GM11168 (cell line): ENCODE data around the gene ACTN4.

Source experiments
- in situ Hi-C: fragments of 300-500 bp; cut with MboI; formaldehyde crosslinking; loops from one replicate; pipeline ENCODE4 v1.12.0; 2022; ENCODE audit warnings: low sequenced_read_pairs; ENCODE audit not compliant: unreplicated experiment

The ACTN4 gene

DNA sequence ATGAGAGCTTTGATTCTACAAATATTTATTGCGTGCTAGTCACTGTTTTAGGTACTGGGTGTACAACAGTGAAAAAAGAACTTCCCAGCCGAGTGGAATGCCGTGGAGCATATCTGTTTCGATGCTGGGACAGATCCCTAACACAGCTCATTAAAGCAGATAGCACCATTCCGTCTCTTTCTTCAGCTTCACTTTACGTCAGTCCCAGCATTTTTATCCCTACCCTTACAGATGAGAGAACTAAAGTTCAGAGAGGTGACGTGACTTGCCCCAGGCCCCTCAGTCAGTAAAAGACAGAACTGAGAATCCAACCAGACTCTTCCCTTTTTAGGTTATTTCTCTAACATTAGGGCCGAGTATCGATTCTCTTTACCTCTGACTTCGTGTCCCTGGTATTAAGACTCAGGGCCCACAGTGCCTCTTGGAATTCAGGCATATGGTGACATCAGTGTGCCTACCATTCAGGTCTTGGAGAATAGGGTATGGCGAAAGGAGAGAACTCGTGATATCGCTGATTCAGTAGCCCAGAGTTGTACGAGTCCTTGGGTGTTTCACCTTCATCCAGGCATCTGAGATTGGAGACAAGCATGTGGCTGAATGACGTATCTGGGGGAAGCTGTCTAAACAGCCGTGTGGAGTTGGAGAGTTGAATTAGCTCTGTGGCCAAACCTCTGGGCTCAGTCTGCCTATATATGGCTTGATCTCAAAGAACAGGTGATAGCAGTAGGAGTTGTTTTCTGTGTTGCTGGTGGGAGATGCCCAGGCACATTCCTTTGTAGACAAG, 27.1 kb downstream of the ACTN4 start:
- in situ Hi-C loops = no loop called here

DNA sequence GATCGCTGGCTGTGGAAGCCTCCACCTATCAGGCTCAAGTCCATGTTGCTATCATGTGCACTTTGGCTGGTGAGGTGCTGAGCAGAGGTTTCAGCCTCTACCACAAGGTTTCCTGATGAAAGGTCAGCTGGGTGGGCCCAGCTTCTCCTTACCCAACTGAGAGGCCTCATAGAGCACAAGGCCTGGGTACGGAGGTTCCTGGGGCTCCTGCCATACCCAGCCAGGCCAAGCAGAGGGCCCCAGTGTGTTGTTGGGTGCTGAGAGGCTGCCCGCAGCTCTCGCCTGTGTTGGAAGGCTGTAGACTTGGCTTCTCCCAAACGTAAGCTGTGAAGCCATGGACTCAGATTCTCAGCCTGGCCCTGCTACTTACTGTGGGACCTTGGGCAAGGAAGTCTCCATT, 28.2 kb downstream of the ACTN4 start:
- in situ Hi-C loops = no loop called here

DNA sequence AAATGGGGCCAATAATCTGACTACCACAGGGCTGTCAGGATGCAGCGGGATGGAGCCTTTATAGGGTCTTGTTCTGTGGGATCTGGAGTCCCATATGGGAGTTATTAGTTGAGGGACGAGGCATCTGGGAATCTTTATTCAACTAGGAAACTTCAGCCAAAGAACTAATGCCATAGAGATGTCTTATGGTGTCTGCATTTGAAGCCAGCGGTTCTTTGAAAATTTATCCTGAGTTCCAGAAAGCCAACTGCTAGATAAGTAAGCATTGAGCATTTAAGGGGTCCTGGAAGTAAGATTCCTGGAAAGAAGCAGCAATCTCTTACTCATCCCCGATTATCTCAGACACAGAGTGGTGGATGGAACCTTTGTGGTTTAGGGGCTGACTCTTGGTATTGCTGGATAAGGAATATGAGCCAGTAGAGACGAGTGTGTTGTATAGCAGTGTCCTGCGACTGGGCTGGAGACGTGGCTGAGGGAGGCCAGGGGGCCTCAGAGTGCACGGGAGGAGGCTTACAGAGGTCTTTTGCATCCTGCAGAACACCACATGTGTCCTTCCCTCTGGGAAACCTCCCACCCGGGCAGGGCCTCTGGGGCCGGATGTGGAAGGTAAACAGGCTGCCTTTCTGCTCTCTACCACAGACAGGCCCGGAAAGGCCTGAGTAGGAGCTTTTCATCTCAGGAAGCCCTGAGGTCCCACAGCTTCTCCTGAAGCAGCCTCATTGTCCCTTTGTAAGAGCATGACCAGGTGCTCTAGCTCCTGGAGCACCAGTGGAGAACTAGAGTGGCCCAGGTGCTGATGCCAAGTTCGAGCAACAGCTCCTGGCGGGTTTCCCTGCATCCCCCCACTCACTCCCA, 28.8 kb downstream of the ACTN4 start:
- in situ Hi-C loops = no loop called here

DNA sequence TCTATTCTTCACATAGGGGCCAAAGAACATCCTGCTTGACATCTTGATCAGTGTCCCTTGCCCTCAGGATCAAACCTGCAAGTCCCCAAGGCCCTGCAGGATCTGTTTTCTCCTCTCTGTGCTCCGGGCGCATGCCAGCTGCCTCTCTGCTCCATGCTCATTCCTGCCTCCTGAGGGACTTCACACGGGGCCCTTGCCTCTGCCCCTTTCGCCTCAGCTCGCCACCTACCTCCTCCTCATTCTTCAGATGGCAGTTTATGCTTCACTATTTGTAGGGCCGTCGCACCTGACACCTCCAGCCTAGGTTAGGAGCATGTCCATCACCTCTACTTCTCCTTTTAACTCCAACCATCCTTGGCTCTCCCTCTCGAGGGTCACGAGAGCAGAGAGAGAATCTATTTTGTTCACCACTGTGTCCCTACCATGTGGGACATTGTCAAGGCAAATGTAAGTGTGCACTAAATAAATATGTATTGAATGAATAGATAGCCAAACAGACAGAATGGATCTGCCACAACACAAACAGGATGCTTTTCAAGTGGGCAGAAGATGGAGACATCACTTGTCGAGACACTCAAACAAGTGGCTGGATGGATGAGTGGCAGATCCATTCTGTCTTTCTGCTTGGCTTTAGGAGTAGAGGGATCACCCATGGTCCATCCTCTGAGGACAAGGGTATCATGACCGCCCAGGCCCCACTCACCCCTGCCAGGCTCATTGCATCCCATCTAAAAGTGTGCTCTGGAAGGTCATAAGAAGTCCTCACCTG, 29.6 kb downstream of the ACTN4 start:
- in situ Hi-C loops = no loop called here

DNA sequence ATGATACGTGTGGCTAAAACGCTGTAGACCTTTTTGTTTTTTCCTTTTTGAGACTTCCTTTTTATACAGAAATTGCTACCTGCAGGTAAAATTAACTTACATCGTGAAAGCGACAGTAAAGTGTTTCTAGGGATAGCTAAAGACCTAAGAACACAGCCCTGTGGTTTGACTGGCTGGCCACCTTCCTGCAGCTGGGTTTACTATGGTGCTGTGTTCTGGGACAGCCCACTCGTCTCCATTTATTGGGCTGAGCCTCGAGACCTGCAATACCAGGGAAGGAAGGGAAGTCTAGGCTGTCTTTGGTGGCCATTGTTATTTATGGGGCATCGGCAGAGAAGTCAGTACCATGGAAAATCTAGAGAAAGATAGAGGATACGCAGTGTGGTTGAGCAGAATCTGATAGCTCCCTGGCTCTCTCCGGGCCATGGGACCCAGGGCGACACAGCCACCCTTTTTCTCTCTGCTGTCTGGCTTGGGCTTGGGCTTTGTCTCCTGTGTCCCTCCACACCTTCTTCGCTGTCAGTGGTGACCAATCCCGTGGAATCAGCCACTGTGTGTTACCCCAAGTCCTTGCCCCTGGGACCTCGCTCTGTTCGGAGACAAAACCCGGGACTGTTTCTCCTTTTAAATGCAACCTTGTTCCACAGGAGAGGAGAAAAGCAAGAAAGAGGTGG, 30.9 kb downstream of the ACTN4 start:
- in situ Hi-C loops = no loop called here

DNA sequence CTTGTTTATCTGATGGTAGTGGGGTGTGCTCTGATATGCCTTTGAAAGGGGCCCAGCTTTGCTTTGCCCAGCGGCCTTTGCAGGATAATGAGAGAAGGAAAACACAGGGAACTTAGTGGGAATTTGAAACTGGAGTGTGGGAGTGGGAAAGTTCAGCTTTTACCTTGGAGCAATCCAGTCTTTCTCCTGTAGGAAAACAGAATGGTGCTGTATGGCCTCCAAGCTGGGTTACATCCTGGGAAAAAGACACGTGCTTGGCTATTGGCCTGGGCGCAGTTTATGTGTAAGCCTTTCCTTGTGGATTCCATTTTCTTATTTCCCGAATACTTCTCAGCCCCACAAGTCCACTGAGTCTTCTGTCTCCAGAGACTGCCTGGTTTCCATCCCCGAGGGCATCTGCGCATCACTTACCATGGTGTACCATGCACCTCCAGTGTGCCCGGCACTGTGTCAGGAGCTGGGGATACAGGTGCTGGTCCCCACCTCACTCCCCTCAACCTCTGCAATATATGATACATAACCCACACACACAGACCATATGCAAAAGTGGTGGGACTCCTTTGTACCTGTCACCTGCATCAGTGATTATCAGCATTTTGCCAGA, 31.5 kb downstream of the ACTN4 start:
- in situ Hi-C loops = no loop called here

DNA sequence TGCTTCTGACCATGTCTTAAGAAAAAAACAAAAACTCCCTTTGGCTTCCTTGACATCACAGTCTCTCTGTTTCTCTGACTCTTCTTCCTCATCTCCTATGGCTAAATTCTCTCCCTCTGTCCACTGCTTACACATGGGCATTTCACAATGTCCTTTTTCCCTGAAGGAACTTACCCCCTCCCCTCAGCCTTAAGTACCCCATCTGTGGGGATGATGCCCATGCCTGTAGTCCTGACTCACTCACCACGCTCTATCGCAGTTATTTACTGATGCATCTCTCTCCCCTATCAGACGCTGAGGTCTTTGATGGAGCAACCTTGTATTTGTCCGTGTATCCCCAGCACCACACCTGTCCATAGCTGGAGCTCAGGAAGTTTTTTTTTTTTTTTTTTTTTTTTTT, 32.4 kb downstream of the ACTN4 start:
- in situ Hi-C loops = no loop called here

DNA sequence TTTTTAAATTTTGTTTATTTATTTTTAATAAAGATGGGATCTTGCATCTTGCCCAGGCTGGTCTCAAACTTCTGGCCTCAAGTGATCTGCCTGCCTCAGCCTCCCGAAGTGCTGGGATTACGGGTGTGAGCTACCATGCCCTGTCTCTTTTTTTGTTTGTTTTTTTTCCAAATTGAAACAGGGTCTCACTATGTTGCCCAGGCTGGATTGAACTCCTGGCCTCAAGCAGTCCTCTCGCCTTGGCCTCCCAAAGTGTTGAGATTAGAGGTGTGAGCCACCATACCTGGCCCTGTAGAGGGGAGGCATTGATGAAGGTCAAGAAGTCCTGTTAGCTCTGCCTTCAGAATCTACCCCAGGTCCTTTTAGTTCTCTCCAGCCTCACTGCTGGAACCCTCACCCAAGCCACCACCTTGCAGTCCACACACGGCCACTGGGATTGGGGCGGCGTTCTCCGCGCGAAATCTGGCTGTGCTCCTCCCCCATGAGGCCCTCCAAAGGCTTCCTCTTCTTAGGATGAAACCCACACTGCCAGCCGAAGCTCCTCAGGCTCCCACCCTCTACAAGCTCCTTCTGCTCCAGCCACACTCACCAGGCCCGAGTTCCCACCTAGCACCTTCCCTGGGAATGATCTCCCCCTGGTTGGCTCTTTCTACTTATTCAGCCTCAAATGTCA, 34.9 kb downstream of the ACTN4 start:
- in situ Hi-C loops = no loop called here

DNA sequence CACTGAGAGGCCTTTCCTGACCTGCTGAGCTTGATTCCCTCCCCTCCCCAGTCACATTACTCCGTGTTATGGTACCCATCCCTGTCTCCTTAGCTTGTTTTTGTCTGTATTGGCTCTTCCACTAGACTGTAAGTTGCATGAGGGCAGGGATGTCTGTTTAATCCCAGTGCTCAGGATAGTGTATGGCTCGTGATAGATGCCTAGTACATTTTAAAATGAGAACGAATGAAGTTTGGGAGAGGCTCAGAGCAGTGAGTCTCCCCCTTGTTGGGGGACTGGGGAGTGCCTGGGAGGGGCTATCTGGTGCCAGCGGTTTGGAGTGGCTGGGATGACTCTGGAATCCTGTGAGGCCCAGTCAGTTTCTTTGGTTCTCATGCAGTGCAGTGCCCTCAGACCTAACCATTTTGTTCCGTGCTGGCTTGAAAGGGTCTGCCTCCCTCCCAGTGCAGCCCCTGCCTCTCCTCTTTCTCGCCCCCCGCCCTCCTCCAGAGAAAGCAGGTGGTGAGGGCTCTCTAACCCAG, 35.5 kb downstream of the ACTN4 start:
- in situ Hi-C loops = no loop called here

DNA sequence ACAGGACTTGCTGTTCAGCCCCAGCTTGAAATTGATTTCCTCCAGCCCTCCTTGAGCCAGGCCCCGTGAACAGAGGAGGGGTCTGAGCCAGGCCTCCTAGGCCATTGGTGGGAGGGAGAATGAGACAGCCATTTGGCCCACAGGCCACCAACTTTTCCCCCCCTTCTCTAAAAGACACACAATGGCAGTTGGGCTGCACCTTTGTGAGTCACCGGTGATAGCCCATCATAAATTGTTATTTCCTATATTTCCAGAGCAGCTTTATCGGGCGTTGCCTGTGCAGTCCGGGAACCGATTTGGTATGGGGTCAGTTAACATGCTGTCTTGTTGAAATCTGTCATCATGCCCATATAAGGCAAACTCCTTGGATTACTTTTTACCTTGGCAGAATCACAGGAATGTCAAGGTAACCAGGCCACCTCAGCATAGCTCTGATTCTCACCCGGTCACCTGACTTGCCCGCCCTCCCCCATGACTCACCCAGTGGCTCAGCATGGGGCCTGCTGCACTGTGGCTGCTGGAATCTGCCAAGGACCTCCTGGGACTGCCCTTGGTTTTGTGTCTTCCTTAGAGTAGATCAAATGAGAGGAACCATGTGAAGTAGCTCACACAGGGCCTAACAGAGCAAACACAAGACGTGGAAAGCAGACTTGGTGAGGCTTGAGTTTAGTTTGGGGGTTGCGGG, 36.1 kb downstream of the ACTN4 start:
- in situ Hi-C loops = no loop called here

DNA sequence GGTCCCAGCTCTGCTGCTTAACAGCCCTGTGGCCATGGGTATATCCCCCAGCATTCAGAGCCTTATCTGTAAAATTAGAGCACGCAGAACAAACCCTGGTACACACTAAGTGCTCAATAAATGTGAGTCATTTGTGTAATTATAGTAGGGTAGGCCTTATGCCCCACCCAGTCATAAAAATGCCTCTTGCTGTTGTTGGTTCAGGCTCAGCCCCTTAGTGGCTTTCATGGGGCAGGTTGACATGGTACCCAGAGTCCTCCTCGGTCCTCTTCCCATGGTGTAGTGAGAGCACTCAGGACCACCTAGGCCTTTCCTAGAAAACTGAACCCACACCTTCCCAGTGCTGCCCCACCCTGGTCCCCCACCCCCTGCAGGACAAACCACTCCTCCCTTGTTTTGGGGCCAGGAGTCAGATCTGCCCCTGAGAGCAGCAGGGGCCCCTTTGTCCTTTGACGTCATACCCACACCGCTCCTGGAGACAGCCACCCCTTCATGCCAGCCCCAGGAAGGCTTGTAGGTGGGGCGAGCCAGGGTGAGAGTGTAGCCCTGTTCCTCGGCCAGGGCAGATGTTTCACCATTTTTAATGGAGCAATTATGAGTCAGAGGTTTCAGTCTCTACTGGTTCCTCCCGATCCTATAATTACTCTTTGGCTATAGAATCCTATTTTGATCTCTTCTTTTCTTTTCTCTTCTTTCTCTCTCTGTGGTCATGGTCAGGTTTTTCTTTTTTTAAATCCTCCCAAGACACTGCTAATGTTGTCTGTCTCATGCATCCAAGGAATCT, 36.8 kb downstream of the ACTN4 start:
- in situ Hi-C loops = no loop called here

DNA sequence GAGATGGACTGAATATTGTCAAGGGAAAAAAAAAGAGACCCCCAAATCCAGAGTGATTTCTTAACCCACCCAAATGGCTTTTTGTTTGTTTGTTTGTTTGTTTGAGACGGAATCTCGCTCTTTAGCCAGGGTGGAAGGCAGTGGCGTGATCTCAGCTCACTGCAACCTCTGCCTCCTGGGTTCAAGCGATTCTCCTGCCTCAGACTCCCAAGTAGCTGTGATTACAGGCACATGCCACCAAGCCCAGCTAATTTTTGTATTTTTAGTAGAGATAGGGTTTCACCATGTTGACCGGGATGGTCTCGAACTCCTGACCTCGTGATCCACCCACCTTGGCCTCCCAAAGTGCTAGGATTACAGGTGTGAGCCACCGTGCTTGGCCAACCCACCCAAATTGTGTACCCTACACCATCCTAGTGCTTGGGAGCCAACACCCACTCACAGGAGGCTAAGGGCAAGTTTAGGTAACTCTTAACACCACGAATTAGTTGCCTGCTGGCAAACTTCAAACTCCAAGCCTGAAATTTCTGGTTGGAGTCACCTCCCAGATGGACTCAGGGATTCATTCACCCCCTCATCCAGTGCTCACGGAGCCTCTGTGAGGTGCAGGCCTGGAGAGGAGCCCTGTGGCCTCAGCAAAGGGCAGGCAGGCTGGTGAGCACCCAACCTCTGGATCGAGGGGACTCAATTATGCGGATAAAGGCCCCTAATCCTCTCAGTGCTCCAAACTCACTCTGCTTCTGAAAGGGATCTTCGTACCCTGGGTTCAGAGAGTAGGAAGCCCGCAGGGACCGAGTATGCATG, 37.6 kb downstream of the ACTN4 start:
- in situ Hi-C loops = no loop called here

DNA sequence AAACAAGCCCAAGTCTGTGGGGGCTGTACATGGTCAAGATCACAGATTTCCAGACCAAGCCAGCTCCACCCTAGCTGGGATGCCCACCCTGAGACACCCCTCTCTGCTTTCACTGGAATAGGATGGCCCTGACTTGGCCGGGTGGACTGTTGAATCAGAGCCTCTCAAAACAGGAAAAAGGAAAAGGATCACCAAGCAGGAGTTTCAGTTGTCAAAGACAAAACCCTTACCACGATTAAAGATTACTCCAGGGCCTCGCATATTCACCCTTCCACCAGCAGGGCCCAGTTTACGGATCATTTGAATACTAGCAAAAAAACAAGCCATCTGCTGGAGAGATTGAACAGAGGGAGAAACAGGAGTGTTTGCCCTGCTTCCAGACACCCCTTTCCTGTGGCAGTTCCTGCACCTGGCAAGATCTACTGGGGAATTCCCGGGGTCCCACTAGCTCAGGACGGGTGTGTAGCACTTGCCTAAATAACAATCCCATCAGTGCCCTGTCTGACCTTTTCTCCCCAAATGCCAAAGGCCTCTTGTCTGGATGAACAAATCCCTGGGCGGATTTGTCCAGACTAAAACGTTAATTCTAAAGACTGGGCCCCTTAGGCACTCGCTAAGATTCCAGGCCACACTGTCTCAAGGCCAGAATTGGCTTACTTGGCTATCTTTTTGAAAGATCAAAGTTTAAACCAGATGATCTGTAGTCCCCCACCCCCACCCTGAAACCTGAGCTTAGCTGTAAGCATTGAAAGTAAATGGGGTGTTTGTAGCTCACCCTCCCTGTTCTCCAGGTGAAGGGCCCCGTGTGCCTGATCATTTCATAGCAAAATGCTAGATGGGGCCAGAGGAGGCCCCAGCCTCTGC, 38.4 kb downstream of the ACTN4 start:
- in situ Hi-C loops = no loop called here

DNA sequence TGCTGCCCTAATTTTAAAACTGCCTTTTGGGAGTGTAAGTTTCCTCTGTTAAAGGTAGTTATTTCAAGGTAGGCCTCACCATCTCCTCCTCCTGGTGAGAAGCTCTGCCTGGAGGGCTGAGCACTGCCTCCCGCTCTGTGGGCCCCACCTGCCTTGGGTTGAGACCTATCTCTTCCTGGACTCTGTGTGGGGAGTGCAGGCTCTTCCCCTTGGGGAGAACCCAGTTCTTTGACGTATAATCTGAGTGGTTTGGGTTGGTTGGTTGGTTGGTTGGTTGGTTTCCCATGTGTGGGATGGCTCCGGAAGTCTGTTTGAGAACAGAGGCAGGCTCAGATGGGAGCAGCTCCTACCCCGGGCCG, 39.1 kb downstream of the ACTN4 start:
- in situ Hi-C loops = no loop called here

DNA sequence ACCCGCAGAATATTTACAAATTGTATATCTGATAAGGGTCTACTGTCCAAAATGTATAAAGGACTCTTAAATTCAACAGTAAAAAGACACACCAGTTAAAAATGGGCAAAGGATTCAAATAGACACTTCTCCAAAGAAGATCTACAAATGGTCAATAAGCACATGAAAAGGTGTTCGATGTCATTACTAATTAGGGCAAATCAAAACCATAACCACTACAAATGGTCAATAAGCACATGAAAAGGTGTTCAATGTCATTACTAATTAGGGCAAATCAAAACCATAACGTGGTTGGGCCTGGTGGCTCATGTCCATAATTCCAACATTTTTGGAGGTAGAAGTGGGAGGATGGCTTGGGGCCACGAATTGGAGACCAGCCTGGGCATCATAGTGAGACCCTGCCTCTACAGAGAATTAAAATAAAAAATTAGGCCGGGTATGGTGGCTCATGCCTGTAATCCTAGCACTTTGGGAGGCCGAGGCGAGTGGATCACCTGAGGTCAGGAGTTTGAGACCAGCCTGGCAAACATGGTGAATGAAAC, 40.5 kb downstream of the ACTN4 start:
- in situ Hi-C loops = no loop called here

DNA sequence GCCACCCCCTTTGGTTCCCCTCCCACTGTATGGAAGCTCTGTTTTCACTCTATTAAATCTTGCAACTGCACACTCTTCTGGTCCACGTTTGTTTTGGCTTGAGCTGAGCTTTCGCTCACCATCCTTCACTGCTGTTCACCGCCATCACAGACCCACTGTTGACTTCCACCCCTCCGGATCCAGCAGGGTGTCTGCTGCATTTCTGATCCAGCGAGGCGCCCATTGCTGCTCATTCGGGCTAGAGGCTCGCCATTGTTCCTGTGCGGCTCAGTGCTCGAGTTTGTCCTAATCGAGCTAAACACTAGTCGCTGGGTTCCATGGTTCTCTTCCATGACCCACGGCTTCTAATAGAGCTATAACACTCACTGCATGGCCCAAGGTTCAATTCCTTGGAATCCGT, 42.7 kb downstream of the ACTN4 start:
- in situ Hi-C loops = no loop called here
